ENCODE data around the gene KLK13.

KLK13 gene

DNA sequence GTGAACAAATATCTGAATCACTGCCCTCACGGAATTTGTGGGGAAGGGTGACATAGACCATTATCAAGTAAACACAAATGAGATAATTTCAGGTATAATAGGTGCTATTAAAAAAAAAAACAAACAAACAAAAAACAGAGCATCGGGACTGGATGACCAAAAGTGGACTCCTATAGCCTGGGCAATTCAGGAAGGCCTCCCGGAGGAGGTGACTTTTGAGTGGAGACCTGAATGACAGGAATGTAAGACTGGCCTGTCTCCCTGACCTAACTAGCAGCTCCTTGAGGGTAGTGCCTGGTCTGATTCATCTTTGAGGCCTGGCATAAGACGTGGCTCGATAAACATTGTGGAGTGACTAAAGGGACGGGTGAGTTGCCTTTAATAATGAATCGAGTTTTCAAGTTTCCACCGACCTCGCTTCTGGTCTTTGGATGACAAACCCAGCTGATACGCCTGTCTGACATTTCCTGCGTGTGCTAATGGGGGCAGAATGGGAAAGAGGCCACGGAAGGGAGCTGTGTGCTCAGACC is 52.2 kb downstream of the KLK13 start:
- TF ChIP-seq YY1 (IDR thresholded peaks at IDR 0.05; ENCODE audit: low read depth) (no peak), FOXM1 (IDR thresholded peaks at IDR 0.05; ENCODE audit: borderline replicate concordance, low read depth) (no peak), CEBPB (IDR thresholded peaks at IDR 0.05) (no peak), RAD21 (IDR thresholded peaks at IDR 0.05; ENCODE audit: low read depth) (no peak), TCF12 (IDR thresholded peaks at IDR 0.05; ENCODE audit: low read depth) (no peak), TAF1 (IDR thresholded peaks at IDR 0.05; ENCODE audit: low read depth) (no peak), CREB1 (IDR thresholded peaks at IDR 0.05; ENCODE audit: low read depth) (no peak), TEAD4 (IDR thresholded peaks at IDR 0.05) (no peak), EP300 (IDR thresholded peaks at IDR 0.05; ENCODE audit: borderline replicate concordance) (no peak), EGR1 (IDR thresholded peaks at IDR 0.05) (no peak), NFIC (IDR thresholded peaks at IDR 0.05) (no peak), ZBTB7A (IDR thresholded peaks at IDR 0.05; ENCODE audit: low read depth) (no peak)
- TF ChIP-seq, protein P1, sequence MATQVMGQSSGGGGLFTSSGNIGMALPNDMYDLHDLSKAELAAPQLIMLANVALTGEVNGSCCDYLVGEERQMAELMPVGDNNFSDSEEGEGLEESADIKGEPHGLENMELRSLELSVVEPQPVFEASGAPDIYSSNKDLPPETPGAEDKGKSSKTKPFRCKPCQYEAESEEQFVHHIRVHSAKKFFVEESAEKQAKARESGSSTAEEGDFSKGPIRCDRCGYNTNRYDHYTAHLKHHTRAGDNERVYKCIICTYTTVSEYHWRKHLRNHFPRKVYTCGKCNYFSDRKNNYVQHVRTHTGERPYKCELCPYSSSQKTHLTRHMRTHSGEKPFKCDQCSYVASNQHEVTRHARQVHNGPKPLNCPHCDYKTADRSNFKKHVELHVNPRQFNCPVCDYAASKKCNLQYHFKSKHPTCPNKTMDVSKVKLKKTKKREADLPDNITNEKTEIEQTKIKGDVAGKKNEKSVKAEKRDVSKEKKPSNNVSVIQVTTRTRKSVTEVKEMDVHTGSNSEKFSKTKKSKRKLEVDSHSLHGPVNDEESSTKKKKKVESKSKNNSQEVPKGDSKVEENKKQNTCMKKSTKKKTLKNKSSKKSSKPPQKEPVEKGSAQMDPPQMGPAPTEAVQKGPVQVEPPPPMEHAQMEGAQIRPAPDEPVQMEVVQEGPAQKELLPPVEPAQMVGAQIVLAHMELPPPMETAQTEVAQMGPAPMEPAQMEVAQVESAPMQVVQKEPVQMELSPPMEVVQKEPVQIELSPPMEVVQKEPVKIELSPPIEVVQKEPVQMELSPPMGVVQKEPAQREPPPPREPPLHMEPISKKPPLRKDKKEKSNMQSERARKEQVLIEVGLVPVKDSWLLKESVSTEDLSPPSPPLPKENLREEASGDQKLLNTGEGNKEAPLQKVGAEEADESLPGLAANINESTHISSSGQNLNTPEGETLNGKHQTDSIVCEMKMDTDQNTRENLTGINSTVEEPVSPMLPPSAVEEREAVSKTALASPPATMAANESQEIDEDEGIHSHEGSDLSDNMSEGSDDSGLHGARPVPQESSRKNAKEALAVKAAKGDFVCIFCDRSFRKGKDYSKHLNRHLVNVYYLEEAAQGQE (IDR thresholded peaks at IDR 0.05; ENCODE audit: low read depth) = no peak
- TF ChIP-seq, protein P2, sequence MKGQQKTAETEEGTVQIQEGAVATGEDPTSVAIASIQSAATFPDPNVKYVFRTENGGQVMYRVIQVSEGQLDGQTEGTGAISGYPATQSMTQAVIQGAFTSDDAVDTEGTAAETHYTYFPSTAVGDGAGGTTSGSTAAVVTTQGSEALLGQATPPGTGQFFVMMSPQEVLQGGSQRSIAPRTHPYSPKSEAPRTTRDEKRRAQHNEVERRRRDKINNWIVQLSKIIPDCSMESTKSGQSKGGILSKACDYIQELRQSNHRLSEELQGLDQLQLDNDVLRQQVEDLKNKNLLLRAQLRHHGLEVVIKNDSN (IDR thresholded peaks at IDR 0.05) = no peak
- TF ChIP-seq, protein P3, sequence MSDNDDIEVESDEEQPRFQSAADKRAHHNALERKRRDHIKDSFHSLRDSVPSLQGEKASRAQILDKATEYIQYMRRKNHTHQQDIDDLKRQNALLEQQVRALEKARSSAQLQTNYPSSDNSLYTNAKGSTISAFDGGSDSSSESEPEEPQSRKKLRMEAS (IDR thresholded peaks at IDR 0.05) = no peak

DNA sequence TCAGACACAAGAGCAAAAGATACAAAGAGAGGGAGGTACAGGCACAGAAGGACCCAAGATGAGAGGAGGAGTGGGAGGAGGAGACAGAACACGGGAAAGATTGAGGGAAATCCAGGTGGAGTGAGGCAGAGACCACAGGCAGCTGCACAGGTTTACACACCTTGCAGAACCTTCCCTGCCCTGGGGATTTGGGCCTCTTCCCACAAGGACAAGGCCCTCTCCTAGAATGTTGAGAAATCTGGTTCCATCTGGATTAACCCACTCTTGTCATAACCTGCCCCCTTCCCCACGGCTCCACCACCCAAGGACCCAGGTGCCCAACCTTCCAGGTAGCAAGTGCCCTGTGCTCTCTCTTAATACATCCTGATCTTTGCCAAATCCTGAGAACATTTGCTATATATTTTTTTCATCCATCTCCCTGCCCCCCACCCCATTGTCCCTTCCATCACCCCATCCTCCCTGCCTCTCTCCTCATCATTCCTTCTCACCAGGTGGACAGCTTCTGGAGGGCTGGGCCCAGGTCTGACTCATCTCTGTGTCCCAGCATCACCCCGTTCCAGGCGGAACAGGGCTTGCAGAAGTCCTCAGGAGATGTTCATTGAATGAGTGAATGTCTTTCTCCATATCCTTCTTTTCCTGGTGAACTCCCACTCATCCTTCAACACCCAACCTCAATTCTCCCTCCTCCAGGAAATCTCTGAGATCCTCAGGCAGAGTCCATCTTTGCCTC is 54.7 kb downstream of the KLK13 start:
- TF ChIP-seq CEBPB (IDR thresholded peaks at IDR 0.05) (no peak), NFIC (IDR thresholded peaks at IDR 0.05) (no peak), TAF1 (IDR thresholded peaks at IDR 0.05; ENCODE audit: low read depth) (no peak), EP300 (IDR thresholded peaks at IDR 0.05; ENCODE audit: borderline replicate concordance) (no peak)
- TF ChIP-seq, protein P3 (IDR thresholded peaks at IDR 0.05) = no peak

DNA sequence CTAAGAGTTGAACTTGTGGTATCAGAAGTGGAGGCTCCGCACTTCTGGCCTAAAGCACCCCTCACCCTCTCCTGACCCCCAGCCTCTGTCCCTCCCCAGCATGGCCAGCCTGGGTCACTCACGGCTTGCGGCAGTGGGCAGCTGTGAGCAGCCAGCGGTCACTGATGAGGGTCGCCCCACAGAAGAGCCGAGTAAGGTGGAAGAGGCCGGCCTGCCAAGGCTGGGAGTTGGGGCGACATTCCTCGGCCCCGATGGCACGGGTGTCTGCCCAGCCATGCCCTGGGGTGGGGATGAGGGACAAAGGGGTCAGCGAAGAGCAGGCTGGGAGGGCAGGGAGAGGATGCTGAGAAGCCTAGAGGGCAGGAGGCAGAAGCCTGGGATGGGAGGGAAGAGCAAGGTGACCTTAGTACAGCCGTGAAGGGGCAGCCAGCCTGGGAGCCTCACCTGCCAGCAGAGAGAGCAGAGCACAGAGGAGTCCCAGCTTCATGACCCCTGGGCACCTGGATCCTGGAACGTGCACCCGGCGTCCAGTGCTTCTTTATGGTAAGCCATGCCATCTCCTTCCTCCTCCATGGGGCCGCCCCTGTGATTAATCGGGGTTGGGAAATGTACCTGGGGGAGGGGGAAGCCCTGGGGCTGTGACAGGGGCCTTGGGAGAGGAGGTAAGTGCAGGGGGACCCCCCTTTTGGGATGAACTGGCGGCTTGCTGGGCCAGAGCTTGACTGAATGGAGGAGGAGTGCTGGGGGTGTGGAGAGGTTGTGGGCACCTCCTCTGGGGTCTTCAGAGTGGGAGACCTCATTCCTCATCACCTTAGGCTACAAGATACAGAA is 55.6 kb downstream of the KLK13 start:
- TF ChIP-seq TEAD4 (IDR thresholded peaks at IDR 0.05) = no peak
- TF ChIP-seq, protein P2 (IDR thresholded peaks at IDR 0.05) = no peak
- TF ChIP-seq EGR1 (IDR thresholded peaks at IDR 0.05) = no peak

DNA sequence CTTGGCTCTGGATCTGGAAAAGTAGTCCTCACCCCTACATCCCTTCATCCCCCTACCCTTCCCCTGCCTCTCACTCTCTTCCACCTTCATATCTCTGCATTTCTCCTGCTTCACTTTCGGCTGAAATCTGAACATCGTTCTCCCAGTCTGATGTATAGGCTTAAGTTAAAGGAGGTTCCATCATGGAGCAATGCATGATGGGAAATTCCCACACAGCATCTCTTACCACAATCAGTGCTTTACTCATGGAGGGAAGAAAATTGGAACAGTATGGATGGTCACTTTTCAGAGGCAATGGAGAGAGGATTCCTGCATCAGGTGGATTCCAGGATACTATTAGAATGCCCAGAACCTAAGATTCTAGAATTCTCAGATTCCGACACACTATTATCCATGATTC is 57.4 kb downstream of the KLK13 start:
- TF ChIP-seq TCF12 (IDR thresholded peaks at IDR 0.05; ENCODE audit: low read depth) = no peak
- TF ChIP-seq EP300 (IDR thresholded peaks at IDR 0.05; ENCODE audit: borderline replicate concordance) = no peak
- no peak for TF ChIP-seq RAD21 (IDR thresholded peaks at IDR 0.05; ENCODE audit: low read depth)
- no peak for TF ChIP-seq ZBTB7A (IDR thresholded peaks at IDR 0.05; ENCODE audit: low read depth)
- no peak for TF ChIP-seq YY1 (IDR thresholded peaks at IDR 0.05; ENCODE audit: low read depth)
- TF ChIP-seq CEBPB (IDR thresholded peaks at IDR 0.05) = no peak
- no peak for TF ChIP-seq TEAD4 (IDR thresholded peaks at IDR 0.05)
- TF ChIP-seq FOXM1 (IDR thresholded peaks at IDR 0.05; ENCODE audit: borderline replicate concordance, low read depth) = no peak
- TF ChIP-seq, protein P2 (IDR thresholded peaks at IDR 0.05) = no peak
- no peak for TF ChIP-seq NFIC (IDR thresholded peaks at IDR 0.05)

DNA sequence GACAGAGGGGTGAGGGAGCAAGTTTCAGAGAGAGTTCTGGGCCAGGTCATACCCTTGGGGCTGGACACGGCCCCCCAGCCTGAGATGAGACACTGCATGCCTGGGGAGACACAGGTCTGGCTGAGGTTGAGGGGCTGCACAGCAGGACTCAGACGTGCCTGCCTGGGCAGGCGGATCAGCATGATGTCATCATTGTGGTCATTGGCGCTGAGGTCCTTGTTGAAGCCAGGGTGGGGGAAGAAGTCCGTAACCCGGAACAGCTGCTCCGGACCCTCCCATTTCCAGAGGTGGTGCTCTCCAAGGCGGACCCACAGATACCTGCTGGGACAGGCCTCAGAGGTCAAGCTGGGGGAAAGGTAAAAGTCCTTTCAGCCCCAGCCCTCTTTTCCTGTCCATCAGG is 58.5 kb downstream of the KLK13 start:
- TF ChIP-seq RAD21 (IDR thresholded peaks at IDR 0.05; ENCODE audit: low read depth) (no peak), FOXM1 (IDR thresholded peaks at IDR 0.05; ENCODE audit: borderline replicate concordance, low read depth) (no peak), TCF12 (IDR thresholded peaks at IDR 0.05; ENCODE audit: low read depth) (no peak), YY1 (IDR thresholded peaks at IDR 0.05; ENCODE audit: low read depth) (no peak), CEBPB (IDR thresholded peaks at IDR 0.05) (no peak), CREB1 (IDR thresholded peaks at IDR 0.05; ENCODE audit: low read depth) (no peak), TAF1 (IDR thresholded peaks at IDR 0.05; ENCODE audit: low read depth) (no peak), EP300 (IDR thresholded peaks at IDR 0.05; ENCODE audit: borderline replicate concordance) (no peak), EGR1 (IDR thresholded peaks at IDR 0.05) (no peak), ZBTB7A (IDR thresholded peaks at IDR 0.05; ENCODE audit: low read depth) (no peak), NFIC (IDR thresholded peaks at IDR 0.05) (no peak), TEAD4 (IDR thresholded peaks at IDR 0.05) (no peak)
- TF ChIP-seq, protein P1 (IDR thresholded peaks at IDR 0.05; ENCODE audit: low read depth) = no peak
- TF ChIP-seq, protein P3 (IDR thresholded peaks at IDR 0.05) = no peak
- TF ChIP-seq, protein P2 (IDR thresholded peaks at IDR 0.05) = no peak
